HG03175 (cell line): ENCODE measurements around the gene ANKRD13A.
"Not testable (repeated sequence)": the region's sequence is repeated elsewhere in the genome, so short reads cannot be mapped to it uniquely, and the experiment has no call there.

Source experiments
- ATAC-seq: cut with Tn5 transposase; IDR thresholded peaks from one replicate; pipeline ENCODE4 v1.9.1; 2021; ENCODE audit warnings: mild to moderate bottlenecking, moderate library complexity; ENCODE audit not compliant: unreplicated experiment

Gene ANKRD13A

GRCh38 chr12:110006115-110006514, 6.9 kb downstream of the ANKRD13A start:
- no peak for ATAC-seq

- ATAC-seq, result no peak
Observed at GRCh38 chr12:110007881-110008280, 8.7 kb downstream of the ANKRD13A start.

GRCh38 chr12:110008681-110009398, 9.6 kb downstream of the ANKRD13A start:
- ATAC-seq, result not testable (repeated sequence)

- ATAC-seq, result peak; percentile 44
Observed at GRCh38 chr12:110010853-110011723, 11.9 kb downstream of the ANKRD13A start.

GRCh38 chr12:110012137-110012536, 12.9 kb downstream of the ANKRD13A start:
- peak; percentile 60 for ATAC-seq

- ATAC-seq, result no peak
Observed at GRCh38 chr12:110012659-110013058, 13.4 kb downstream of the ANKRD13A start.

- no peak for ATAC-seq
Observed at GRCh38 chr12:110015132-110015531, 15.9 kb downstream of the ANKRD13A start.

GRCh38 chr12:110020956-110021355, 21.7 kb downstream of the ANKRD13A start:
- ATAC-seq, result no peak

- no peak for ATAC-seq
Observed at GRCh38 chr12:110023059-110023980, 24.1 kb downstream of the ANKRD13A start.

- no peak for ATAC-seq
Observed at GRCh38 chr12:110024051-110024450, 24.8 kb downstream of the ANKRD13A start.

GRCh38 chr12:110028323-110028722, 29.1 kb downstream of the ANKRD13A start:
- no peak for ATAC-seq

- ATAC-seq, result no peak
Observed at GRCh38 chr12:110029290-110029815, 30.1 kb downstream of the ANKRD13A start.

GRCh38 chr12:110033888-110034287, 34.7 kb downstream of the ANKRD13A start:
- ATAC-seq, result no peak

GRCh38 chr12:110035534-110036104, 36.4 kb downstream of the ANKRD13A start:
- no peak for ATAC-seq

GRCh38 chr12:110037315-110037714, 38.1 kb downstream of the ANKRD13A start:
- ATAC-seq, result no peak

GRCh38 chr12:110038741-110039084, 39.5 kb downstream of the ANKRD13A start:
- ATAC-seq, result no peak

- no peak for ATAC-seq
Observed at GRCh38 chr12:110039085-110039807, 40.0 kb downstream of the ANKRD13A start.

- no peak for ATAC-seq
Observed at GRCh38 chr12:110042264-110042663, 43.0 kb downstream of the ANKRD13A start.

- no peak for ATAC-seq
Observed at GRCh38 chr12:110046451-110047187, 47.4 kb downstream of the ANKRD13A start.
